AG04450 (cell line): Measurements from ENCODE around the gene NINL. TPM values are rescaled to one million over a fixed set of nuclear protein-coding genes. Genes with fewer than 3 reads are reported as not detected.
"Not testable (repeated sequence)": the region's sequence is repeated elsewhere in the genome, so short reads cannot be mapped to it uniquely, and the experiment has no call there.

ENCODE experiments used
- CTCF ChIA-PET: fragments of 300-600, 350-600 bp; formaldehyde crosslinking; extraction: SDS; loops from one replicate; lab custom pipeline; 2022; ENCODE audit warnings: antibody characterized with exemption, inconsistent platforms; lab: Charles Lee
- POLR2A ChIA-PET: fragments of 350-600 bp; formaldehyde crosslinking; extraction: SDS; loops from one replicate; lab custom pipeline; 2021; ENCODE audit warnings: antibody characterized with exemption, inconsistent platforms; lab: Yijun Ruan, JAX
- DNase-seq: peaks from one replicate; pipeline ENCODE4 v3.0.0-alpha.2; 2011; ENCODE audit warnings: low read depth, low spot score
- H3K27ac ChIP-seq: one replicate; pipeline ENCODE4 v1.5.1; 2012; ENCODE audit warnings: low read depth, low read length, control low read depth
- H3K27me3 ChIP-seq: one replicate; pipeline ENCODE4 v1.6.0; 2012; ENCODE audit warnings: low read length; ENCODE audit not compliant: control insufficient read depth, insufficient read depth
- H3K4me3 ChIP-seq: 2 replicates; pipeline ENCODE4 v1.5.1; 2011; ENCODE audit warnings: mild to moderate bottlenecking, low read depth, low read length, control low read depth
- H3K9me3 ChIP-seq: 2 replicates; pipeline ENCODE4 v1.5.1; 2012; ENCODE audit warnings: low read length; ENCODE audit not compliant: control insufficient read depth, insufficient read depth
- polyA plus RNA-seq: library from polyadenylated mRNA; depleted of rRNA; stranded (reverse); fragments of >200 nt; gene quantifications from 2 replicates; pipeline ENCODE4 v1.2.3, GENCODE V29; 2011
- TF ChIP-seq, protein P1 (sequence below): IDR thresholded peaks from 2 replicates; pipeline ENCODE4 v1.5.1; 2011; ENCODE audit warnings: low read depth, low read length, control low read depth, inconsistent platforms

The NINL gene
- polyA plus RNA-seq, 1 experiment: 10.4 TPM

GRCh38 chr20:25565578-25566157 lies 19.7 kb downstream of the NINL start:
- ChIA-PET POLR2A (no interaction called here), CTCF (no interaction called here)
- Histone ChIP-seq H3K27me3 (no peaks in the 10 kb centered on the region), H3K27ac (no peak overlapping the region), H3K4me3 (no peak overlapping the region), H3K9me3 (no peaks in the 10 kb centered on the region)
- DNase-seq: no peak
- TF ChIP-seq, protein P1, sequence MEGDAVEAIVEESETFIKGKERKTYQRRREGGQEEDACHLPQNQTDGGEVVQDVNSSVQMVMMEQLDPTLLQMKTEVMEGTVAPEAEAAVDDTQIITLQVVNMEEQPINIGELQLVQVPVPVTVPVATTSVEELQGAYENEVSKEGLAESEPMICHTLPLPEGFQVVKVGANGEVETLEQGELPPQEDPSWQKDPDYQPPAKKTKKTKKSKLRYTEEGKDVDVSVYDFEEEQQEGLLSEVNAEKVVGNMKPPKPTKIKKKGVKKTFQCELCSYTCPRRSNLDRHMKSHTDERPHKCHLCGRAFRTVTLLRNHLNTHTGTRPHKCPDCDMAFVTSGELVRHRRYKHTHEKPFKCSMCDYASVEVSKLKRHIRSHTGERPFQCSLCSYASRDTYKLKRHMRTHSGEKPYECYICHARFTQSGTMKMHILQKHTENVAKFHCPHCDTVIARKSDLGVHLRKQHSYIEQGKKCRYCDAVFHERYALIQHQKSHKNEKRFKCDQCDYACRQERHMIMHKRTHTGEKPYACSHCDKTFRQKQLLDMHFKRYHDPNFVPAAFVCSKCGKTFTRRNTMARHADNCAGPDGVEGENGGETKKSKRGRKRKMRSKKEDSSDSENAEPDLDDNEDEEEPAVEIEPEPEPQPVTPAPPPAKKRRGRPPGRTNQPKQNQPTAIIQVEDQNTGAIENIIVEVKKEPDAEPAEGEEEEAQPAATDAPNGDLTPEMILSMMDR: no peak

GRCh38 chr20:25563876-25564275 lies 21.5 kb downstream of the NINL start:
- Histone ChIP-seq H3K9me3 (no peaks in the 10 kb centered on the region), H3K4me3 (no peak overlapping the region), H3K27me3 (no peaks in the 10 kb centered on the region), H3K27ac (no peak overlapping the region)
- POLR2A ChIA-PET: no interaction called here
- TF ChIP-seq, protein P1: no peak
- CTCF ChIA-PET: interaction anchor here (0.9 kb wide), 1 partner anchor 15 kb away, joined by 3 read pairs; no protein-coding TSS in a partner anchor
- no peak for DNase-seq

DNA sequence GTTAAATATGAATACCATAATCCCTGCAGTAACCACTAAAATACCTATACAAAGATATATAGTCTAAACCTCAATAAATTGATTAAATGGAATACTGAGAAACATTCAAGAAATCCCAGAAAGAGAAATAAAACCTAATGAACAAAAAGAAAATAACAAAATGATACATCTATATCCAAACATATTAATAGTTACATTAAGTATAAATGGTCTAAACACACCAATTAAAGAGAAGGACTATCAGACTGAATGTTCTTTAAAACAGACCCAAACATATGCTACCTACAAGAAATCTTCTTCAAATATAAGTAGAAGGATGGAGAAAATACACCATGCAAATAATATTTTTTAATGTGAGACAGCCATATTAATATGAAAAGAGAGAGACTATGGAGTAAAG lies 22.0 kb downstream of the NINL start:
- Histone ChIP-seq H3K9me3 (no peaks in the 10 kb centered on the region), H3K4me3 (no peak overlapping the region), H3K27ac (no peak overlapping the region), H3K27me3 (no peaks in the 10 kb centered on the region)
- CTCF ChIA-PET: interaction anchor here (0.9 kb wide), 1 partner anchor 14 kb away, joined by 3 read pairs; no protein-coding TSS in a partner anchor
- POLR2A ChIA-PET: no interaction called here
- no peak for DNase-seq
- TF ChIP-seq, protein P1: no peak

- H3K9me3 ChIP-seq, POLR2A ChIA-PET, CTCF ChIA-PET, H3K4me3 ChIP-seq, H3K27ac ChIP-seq, DNase-seq, H3K27me3 ChIP-seq: not testable (repeated sequence)
Measured at GRCh38 chr20:25561771-25562170, 23.6 kb downstream of the NINL start.

GRCh38 chr20:25553819-25554296 lies 31.5 kb downstream of the NINL start:
- POLR2A ChIA-PET: no interaction called here
- DNase-seq: no peak
- H3K27ac ChIP-seq: no peak overlapping the region

More at GRCh38 chr20:25553819-25554296, 31.5 kb downstream of the NINL start:
- no peak overlapping the region for H3K4me3 ChIP-seq
- H3K27me3 ChIP-seq: no peaks in the 10 kb centered on the region
- no peaks in the 10 kb centered on the region for H3K9me3 ChIP-seq
- TF ChIP-seq, protein P1: no peak
- CTCF ChIA-PET: interaction anchor here (2.6 kb wide), 1 partner anchor 13 kb away, joined by 9 read pairs; no protein-coding TSS in a partner anchor
